CD4-positive, alpha-beta T cell treated with Interleukin-2 at 100 ng/mL for 4 hours (primary cell): ENCODE results near the gene CCDC148.

Experiments
- DNase-seq: peaks from one replicate; pipeline ENCODE4 v3.0.0-alpha.2; 2020; ENCODE audit warnings: low spot score

CCDC148 gene

DNA sequence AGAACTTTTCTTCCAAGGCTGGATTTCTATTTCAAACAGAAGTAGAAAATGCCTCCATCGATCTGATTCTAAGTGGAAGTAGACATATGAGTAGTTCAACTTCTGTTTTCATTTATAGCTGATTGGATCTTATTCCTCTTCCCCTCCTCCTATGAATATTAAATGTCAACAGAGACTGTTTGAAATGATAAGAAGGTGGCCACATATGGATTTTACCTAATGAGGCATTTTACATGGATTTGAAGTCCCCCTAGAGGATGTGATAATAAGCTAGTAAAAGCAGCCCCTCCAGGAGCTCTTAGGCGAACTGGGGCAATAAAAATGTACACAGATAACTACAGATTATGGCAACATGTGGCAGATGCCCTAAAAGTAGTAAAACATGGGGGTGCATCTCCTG lies 283.8 kb downstream of the CCDC148 start:
- no peak for DNase-seq

GRCh38 chr2:158154596-158154995 lies 302.0 kb downstream of the CCDC148 start:
- no peak for DNase-seq

GRCh38 chr2:158153270-158154015 lies 303.1 kb downstream of the CCDC148 start:
- DNase-seq, result no peak

DNA sequence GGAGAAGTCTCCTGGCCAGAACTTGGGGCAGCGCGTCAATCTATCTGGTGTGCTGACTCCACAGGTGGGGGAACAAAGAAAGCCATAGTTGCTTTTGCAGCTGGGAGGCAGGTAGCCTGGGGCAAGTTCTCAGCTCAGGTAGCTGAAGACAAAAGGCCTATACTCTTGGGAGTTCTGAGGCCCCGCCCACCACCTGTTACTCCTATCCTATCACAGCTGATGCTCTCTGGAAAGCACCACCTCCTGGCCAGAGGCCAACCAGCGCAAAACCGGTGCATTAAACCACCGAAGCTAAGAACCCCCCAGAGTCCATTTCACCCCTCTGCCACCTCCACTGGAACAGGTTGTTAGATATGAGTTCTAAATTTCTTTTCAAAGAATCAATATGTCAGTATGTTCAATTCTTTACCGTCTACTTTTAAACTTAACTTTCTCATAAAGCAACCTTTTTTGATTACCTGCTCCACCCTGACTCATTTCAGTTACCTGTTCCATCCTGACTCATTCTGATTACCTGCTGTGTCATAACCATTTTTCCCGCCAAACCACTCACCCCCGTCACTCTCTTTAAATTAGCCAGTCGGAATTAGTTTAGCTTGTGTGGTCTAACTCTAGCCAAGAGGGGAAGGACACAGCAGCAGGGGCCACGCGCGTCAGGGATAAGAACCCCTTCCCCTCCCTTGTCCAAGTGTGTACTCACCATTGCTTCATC lies 311.5 kb downstream of the CCDC148 start:
- no peak for DNase-seq

- DNase-seq, result no peak
Observed at GRCh38 chr2:158143703-158144360, 312.7 kb downstream of the CCDC148 start.

- no peak for DNase-seq
Observed at GRCh38 chr2:158142568-158143332, 313.8 kb downstream of the CCDC148 start.

GRCh38 chr2:158142165-158142564 lies 314.4 kb downstream of the CCDC148 start:
- no peak for DNase-seq

GRCh38 chr2:158140201-158140600 lies 316.4 kb downstream of the CCDC148 start:
- no peak for DNase-seq

DNA sequence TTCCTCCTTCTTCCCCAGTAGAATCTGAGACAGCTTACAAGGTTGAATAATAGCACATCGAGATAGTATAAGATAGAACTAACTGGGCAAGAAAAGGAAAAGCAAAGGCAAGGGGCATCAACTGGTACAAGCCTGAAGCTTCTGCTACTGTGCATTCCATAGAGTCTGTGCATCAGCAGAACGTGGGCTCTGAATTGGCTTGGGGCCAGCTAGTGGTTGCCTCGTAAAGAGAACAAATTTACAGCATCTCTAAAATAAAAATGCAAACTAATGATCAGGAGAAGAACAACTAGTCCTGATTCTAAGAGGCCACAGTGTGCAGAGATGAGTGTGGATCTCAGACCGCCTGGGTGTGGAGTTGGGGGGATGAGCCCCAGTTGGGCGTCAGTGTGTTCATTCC lies 318.3 kb downstream of the CCDC148 start:
- no peak for DNase-seq

- no peak for DNase-seq
Observed at GRCh38 chr2:158135096-158135495, 321.5 kb downstream of the CCDC148 start.

DNA sequence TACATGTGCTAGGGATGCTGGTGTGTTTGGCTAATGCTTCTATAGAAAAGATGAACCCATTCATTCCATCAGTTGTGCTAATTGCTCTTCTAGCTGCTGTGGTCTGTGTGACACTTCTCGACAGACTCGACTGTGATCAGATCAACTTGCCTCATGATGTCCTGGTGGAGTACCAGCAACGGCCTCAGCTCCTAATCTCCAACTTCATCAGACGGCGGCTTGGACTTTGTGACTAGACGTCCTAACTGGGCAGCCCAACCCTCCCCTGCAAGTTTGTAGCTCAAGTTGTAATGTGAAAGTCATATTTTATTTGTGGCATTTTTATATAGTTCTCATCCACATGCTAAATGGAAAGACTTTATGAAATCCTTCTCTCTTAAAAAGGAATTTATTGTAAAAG lies 321.9 kb downstream of the CCDC148 start:
- no peak for DNase-seq

- DNase-seq, result no peak
Observed at GRCh38 chr2:158134055-158134454, 322.5 kb downstream of the CCDC148 start.

DNA sequence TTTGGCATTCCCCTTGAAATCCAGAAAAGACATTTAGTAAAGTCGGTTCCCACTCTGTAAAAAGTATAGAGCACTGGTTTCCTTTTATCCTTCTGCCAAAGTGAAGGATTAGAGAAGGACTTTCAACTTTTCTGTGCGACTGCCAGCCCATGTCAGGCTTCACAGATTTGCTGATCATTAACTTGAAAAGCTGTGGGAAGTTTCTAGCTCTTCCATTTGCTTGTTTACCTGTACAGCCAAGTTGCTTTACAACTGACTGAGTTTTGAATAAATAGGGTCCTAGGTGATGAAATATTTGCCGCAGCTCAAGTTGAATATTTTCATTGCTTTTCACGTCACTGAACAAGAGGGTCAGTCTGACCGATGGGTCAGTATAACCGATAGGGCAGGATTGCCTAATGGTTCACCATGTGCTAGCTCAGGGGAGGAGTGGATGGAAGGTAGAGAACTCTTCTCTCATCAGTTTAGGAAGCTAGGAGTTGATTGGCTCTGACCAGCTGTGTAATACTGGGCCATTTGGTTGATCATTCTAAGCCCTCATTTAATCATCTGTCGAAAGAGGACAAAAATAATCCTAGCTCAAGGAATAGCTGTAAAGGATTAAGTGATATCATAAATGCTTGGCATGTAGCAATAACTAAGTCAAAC lies 324.5 kb downstream of the CCDC148 start:
- DNase-seq, result no peak

- no peak for DNase-seq
Observed at GRCh38 chr2:158131483-158131912, 325.1 kb downstream of the CCDC148 start.

GRCh38 chr2:158130832-158131473 lies 325.6 kb downstream of the CCDC148 start:
- no peak for DNase-seq

DNA sequence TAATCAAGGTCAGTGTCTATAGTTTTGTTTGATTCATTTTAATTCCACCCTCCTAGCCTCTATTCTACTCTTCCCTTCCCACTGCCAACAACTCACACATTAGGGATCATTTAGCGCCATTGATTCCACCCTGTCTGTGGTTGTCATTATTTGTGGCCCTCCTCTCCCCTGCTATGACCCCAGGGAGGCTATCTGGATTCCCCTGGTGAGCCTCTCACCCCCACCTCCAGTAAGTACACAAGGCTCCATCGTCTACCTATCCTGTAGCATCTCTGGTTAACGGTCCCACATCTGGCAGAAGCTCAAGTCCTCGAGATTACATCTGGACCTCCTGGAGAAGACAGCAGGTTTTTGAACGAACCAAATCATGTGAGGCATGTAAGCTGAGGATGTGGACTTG lies 327.5 kb downstream of the CCDC148 start:
- DNase-seq, result no peak

- DNase-seq, result no peak
Observed at GRCh38 chr2:158128168-158128973, 328.2 kb downstream of the CCDC148 start.

DNA sequence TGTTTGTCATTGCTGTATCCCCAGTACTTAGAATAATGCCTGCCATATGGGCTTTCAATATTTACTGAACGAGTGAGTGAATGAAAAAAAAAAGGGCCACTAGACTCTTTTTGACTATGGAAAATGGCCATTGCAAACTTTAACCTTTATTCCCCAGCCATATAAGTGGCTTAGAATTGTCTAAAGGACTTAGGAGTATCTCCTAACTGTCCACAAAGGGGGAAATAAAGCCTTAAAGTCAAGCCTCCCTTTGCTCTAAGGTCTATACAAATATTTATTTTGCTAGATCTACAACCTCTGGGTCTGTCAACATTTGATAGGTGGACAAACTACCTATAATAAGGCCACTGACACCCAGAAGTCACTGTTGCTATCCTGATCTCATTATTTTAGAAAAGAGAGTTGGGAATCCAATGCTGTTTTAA lies 329.2 kb downstream of the CCDC148 start:
- DNase-seq, result no peak

DNA sequence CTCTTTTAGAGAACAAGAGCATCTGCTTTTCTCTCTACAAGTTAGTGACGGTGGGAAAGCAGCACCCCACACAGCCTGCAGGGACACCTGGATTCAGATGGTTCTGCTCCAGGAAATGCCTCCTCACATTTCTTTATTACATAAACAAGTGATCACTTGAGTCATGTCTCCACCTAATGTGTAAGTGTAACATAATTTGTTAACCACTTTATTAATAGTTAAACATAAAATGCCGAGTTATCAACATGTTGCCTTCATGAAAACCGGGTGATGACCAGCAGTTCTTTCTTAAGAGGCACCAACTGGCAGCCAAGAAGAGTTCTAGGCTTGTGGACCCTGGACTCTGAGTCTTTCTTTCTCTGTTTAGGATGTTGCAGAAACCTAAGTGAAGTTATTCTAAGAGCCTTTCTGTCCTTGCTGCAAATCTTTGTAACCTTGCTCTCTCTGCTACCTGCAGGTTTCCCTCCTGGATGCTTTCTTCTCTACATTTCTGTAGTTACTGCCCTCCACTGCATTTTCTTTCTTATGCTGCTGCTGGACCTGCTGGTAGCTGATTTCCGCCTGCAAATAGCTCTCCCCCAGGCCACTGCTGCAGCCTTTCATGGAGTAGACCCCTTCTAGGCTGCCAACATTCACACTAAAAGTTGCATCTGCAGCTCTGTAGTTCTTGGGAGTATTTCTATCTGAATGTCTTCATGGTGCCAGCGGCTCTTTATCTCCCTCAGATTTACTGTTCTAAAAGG lies 330.6 kb downstream of the CCDC148 start:
- no peak for DNase-seq

DNA sequence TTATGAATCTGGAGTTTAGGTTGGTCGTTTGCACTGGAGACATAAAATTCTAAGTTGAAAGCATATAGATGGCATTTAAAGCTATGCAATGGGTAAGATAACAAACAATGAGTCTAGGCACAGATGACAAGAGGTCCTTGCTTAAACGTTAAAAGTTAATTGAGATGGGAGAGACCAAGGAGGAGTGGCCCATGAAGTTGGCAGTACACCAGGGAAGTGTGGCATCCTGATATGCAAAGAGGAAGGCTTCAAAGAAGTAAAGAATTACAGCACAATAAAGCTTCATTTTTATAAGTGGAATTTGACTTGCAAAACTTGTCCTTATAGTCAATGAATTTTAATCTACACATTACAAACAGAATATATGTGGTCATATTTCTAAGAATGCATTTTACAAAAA lies 331.7 kb downstream of the CCDC148 start:
- no peak for DNase-seq
